Mesodermal cell (in vitro differentiated cells): ENCODE data around the gene BIRC3. TPM values are rescaled to one million over a fixed set of nuclear protein-coding genes. Genes with fewer than 3 reads are reported as not detected.

Source experiments
- H3K27ac ChIP-seq: 2 replicates; pipeline ENCODE4 v1.7.0; 2013; ENCODE audit warnings: mild to moderate bottlenecking, low read depth, low read length, moderate library complexity; ENCODE audit not compliant: severe bottlenecking
- H3K36me3 ChIP-seq: 2 replicates; pipeline ENCODE4 v1.7.1; 2013; ENCODE audit warnings: mild to moderate bottlenecking, low read length, moderate library complexity; ENCODE audit not compliant: control insufficient read depth, insufficient read depth
- H3K4me1 ChIP-seq: one replicate; pipeline ENCODE4 v1.7.1; 2013; ENCODE audit warnings: mild to moderate bottlenecking, low read length; ENCODE audit not compliant: insufficient read depth, control insufficient read depth, poor library complexity, severe bottlenecking
- H3K4me3 ChIP-seq: 2 replicates; pipeline ENCODE4 v1.7.0; 2013; ENCODE audit warnings: low read length, control low read depth, mild to moderate bottlenecking; ENCODE audit not compliant: insufficient read depth, poor library complexity, severe bottlenecking; ENCODE audit errors: extremely low read depth
- H3K9me3 ChIP-seq: 2 replicates; pipeline ENCODE4 v1.7.1; 2013; ENCODE audit warnings: mild to moderate bottlenecking, low read length, moderate library complexity; ENCODE audit not compliant: control insufficient read depth
- WGBS, 2 experiments: methylation state at CpG; one replicate each; pipeline ENCODE4 v1.1.5; 2013; ENCODE audit warnings: missing lambda C conversion rate in 2 of 2; ENCODE audit not compliant: insufficient coverage in 2 of 2; 5-methylcytosine and 5-hydroxymethylcytosine counted together
- polyA plus RNA-seq, 2 experiments: library from polyadenylated mRNA; stranded (reverse); fragments of 50-300 nt; gene quantifications; one replicate each; pipeline ENCODE4 v1.2.3, GENCODE V29; 2013

Gene BIRC3
- 0.52 TPM for polyA plus RNA-seq (2013, experiment 1 of 2)
- polyA plus RNA-seq (2013, experiment 2 of 2) = 0.20 TPM

- Histone ChIP-seq H3K27ac (no peak within 1 kb of the TSS), H3K36me3 (no peaks in the 10 kb centered on the region)
- 22% methylated on average over 16 to 25 of the region's 34 CpGs for WGBS, 2 experiments
Observed at GRCh38 chr11:102317099-102317767, at the start of gene BIRC3. BIRC3 (plus strand) TSS chr11:102317484; CDS start chr11:102324510, 7,026 bp downstream.

GRCh38 chr11:102267609-102268008 is 49.7 kb upstream of the BIRC3 start:
- Histone ChIP-seq H3K4me3 (no peak overlapping the region), H3K36me3 (no peaks in the 10 kb centered on the region), H3K27ac (no peak overlapping the region), H3K9me3 (no peaks in the 10 kb centered on the region), H3K4me1 (peaks cover 7% of the 10 kb centered on the region)
- 67 to 87% methylated on average over 2 to 4 of the region's 5 CpGs for WGBS, 2 experiments

More at GRCh38 chr11:102317099-102317767, at the start of gene BIRC3:
- Histone ChIP-seq H3K9me3 (no peaks in the 10 kb centered on the region), H3K4me1 (no peaks in the 10 kb centered on the region), H3K4me3 (peak within 1 kb of the TSS; percentile 28)

GRCh38 chr11:102268083-102268984 is 49.0 kb upstream of the BIRC3 start:
- Histone ChIP-seq H3K4me1 (peaks cover 7% of the 10 kb centered on the region), H3K9me3 (no peaks in the 10 kb centered on the region), H3K27ac (no peak overlapping the region), H3K36me3 (no peaks in the 10 kb centered on the region), H3K4me3 (no peak overlapping the region)
- 49 to 50% methylated on average over 26 to 30 of the region's 39 CpGs for WGBS, 2 experiments

GRCh38 chr11:102268985-102269470 is 48.3 kb upstream of the BIRC3 start:
- 52 to 62% methylated on average over 4 of the region's 6 CpGs for WGBS, 2 experiments
- Histone ChIP-seq H3K27ac (no peak overlapping the region), H3K4me1 (peaks cover 7% of the 10 kb centered on the region), H3K4me3 (no peak overlapping the region), H3K9me3 (no peaks in the 10 kb centered on the region), H3K36me3 (no peaks in the 10 kb centered on the region)

GRCh38 chr11:102269927-102270326 is 47.4 kb upstream of the BIRC3 start:
- Histone ChIP-seq H3K9me3 (peaks cover 7% of the 10 kb centered on the region), H3K4me1 (peaks cover 7% of the 10 kb centered on the region), H3K36me3 (no peaks in the 10 kb centered on the region), H3K4me3 (no peak overlapping the region), H3K27ac (no peak overlapping the region)
- 80 to 86% methylated on average over 1 to 2 of the region's 2 CpGs for WGBS, 2 experiments

- 96 to 97% methylated on average over 10 of the region's 10 CpGs for WGBS, 2 experiments
- H3K27ac ChIP-seq = no peak overlapping the region
- H3K4me3 ChIP-seq = no peak overlapping the region
- peaks cover 6% of the 10 kb centered on the region for H3K4me1 ChIP-seq
- H3K9me3 ChIP-seq = peaks cover 7% of the 10 kb centered on the region
- H3K36me3 ChIP-seq = no peaks in the 10 kb centered on the region
Observed at GRCh38 chr11:102272047-102272824, 45.0 kb upstream of the BIRC3 start.

GRCh38 chr11:102274628-102275027 is 42.7 kb upstream of the BIRC3 start:
- no peaks in the 10 kb centered on the region for H3K36me3 ChIP-seq
- H3K4me1 ChIP-seq = peaks cover 2% of the 10 kb centered on the region
- no peak overlapping the region for H3K4me3 ChIP-seq
- no peak overlapping the region for H3K27ac ChIP-seq
- 78 to 87% methylated on average over 2 of the region's 3 CpGs for WGBS, 2 experiments
- H3K9me3 ChIP-seq = peaks cover 7% of the 10 kb centered on the region

- no peaks in the 10 kb centered on the region for H3K36me3 ChIP-seq
- 93 to 95% methylated on average over 4 of the region's 4 CpGs for WGBS, 2 experiments
- peaks cover 7% of the 10 kb centered on the region for H3K9me3 ChIP-seq
- no peak overlapping the region for H3K4me3 ChIP-seq
- peak overlapping the region; percentile 36 for H3K27ac ChIP-seq
- peaks cover 4% of the 10 kb centered on the region for H3K4me1 ChIP-seq
Observed at GRCh38 chr11:102276362-102276761, 40.9 kb upstream of the BIRC3 start.

GRCh38 chr11:102276783-102277182 is 40.5 kb upstream of the BIRC3 start:
- no peaks in the 10 kb centered on the region for H3K36me3 ChIP-seq
- no peak overlapping the region for H3K4me3 ChIP-seq
- WGBS, 2 experiments = 18 to 57% methylated on average over 1 to 3 of the region's 3 CpGs
- peaks cover 7% of the 10 kb centered on the region for H3K9me3 ChIP-seq
- H3K4me1 ChIP-seq = peaks cover 4% of the 10 kb centered on the region
- H3K27ac ChIP-seq = peak overlapping the region; percentile 36

GRCh38 chr11:102279641-102280170 is 37.6 kb upstream of the BIRC3 start:
- Histone ChIP-seq H3K36me3 (no peaks in the 10 kb centered on the region), H3K4me3 (no peak overlapping the region), H3K4me1 (peaks cover 4% of the 10 kb centered on the region), H3K9me3 (peaks cover under 1% of the 10 kb centered on the region), H3K27ac (no peak overlapping the region)
- WGBS, 2 experiments = 44 to 64% methylated on average over 7 to 11 of the region's 13 CpGs
